ENCODE results near the gene SDSL. TPM values are rescaled to one million over a fixed set of nuclear protein-coding genes. Genes with fewer than 3 reads are reported as not detected.

The SDSL gene
- total and polyA plus RNA-seq, 2 of the 4 experiments (the other 2 are of a cell fraction) = 6.3 to 10.9 TPM

GRCh38 chr12:113436586-113436985, 14.4 kb downstream of the SDSL start:
- H2AFZ ChIP-seq (replicated peaks; ENCODE audit: low read length, poor library complexity) = no peak overlapping the region
- no peak overlapping the region for H4K5ac ChIP-seq (ENCODE audit: low read depth, low read length)
- no TSS peak for BruUV-seq (replicated peaks)
- no peak overlapping the region for H2BK5ac ChIP-seq (ENCODE audit: low read depth, low read length, poor library complexity, severe bottlenecking)
- no peak overlapping the region for H2BK15ac ChIP-seq (ENCODE audit: low read depth, low read length)
- no peak overlapping the region for H3K4me2 ChIP-seq (ENCODE audit: low read depth, low read length)
- POLR2A ChIA-PET (ENCODE audit: unreplicated experiment) = no interaction called here
- H4K20me1 ChIP-seq (ENCODE audit: insufficient read depth, low read length) = no peaks in the 10 kb centered on the region
- H2AK5ac ChIP-seq (ENCODE audit: low read depth, low read length) = no peak overlapping the region
- no peak overlapping the region for H3K4ac ChIP-seq (ENCODE audit: low read depth, low read length)
- H3K4me1 ChIP-seq (ENCODE audit: control insufficient read depth, insufficient read depth, low read length) = no peaks in the 10 kb centered on the region
- H3K36me3 ChIP-seq (ENCODE audit: control insufficient read depth, insufficient read depth, low read length) = no peaks in the 10 kb centered on the region
- in situ Hi-C loops (cut with MboI; ENCODE audit: low sequenced_read_pairs) (no loop called here), dilution Hi-C loops (cut with HindIII; ENCODE audit: low sequenced_read_pairs, unreplicated experiment) (no loop called here), intact Hi-C loops (cut with micrococcal nuclease) (no loop called here)
- H2BK120ac ChIP-seq (ENCODE audit: low read depth, low read length) = no peak overlapping the region
- CTCF ChIA-PET = no interaction called here
- TF ChIP-seq ELK1 (IDR thresholded peaks at IDR 0.05; ENCODE audit: borderline replicate concordance, low read depth, low read length) = no peak
- no peak for TF ChIP-seq FOS (IDR thresholded peaks at IDR 0.05; ENCODE audit: low read depth, low read length)
- no peak for TF ChIP-seq CTCF (conservative IDR thresholded peaks at IDR 0.05; ENCODE audit: low read depth, low read length)
- TF ChIP-seq MAFK (IDR thresholded peaks at IDR 0.05; ENCODE audit: low read depth, low read length) = no peak
- no peak for TF ChIP-seq CHD1 (IDR thresholded peaks at IDR 0.05; ENCODE audit: low read depth, low read length)
- TF ChIP-seq MXI1 (IDR thresholded peaks at IDR 0.05; ENCODE audit: borderline replicate concordance, low read depth, low read length) = no peak
- TF ChIP-seq RAD21 (IDR thresholded peaks at IDR 0.05; ENCODE audit: low read length) = no peak
- no peak for TF ChIP-seq USF2 (IDR thresholded peaks at IDR 0.05; ENCODE audit: low read depth, low read length)
- TF ChIP-seq RFX5 (IDR thresholded peaks at IDR 0.05; ENCODE audit: low read depth, low read length) = no peak
- no peak for TF ChIP-seq RCOR1 (IDR thresholded peaks at IDR 0.05; ENCODE audit: insufficient replicate concordance, low read length)
- no peak for TF ChIP-seq POLR2A (IDR thresholded peaks at IDR 0.05; ENCODE audit: low read depth, low read length)
- no peak for TF ChIP-seq NFE2L2 (IDR thresholded peaks at IDR 0.05; ENCODE audit: low read depth, low read length)
- no peak for TF ChIP-seq MAZ (IDR thresholded peaks at IDR 0.05; ENCODE audit: borderline replicate concordance, low read depth, low read length)
- no peak for TF ChIP-seq CEBPB (IDR thresholded peaks at IDR 0.05; ENCODE audit: low read depth, low read length)
- TF ChIP-seq BHLHE40 (IDR thresholded peaks at IDR 0.05; ENCODE audit: low read depth, low read length) = no peak
- H3K4me3 ChIP-seq (ENCODE audit: insufficient read depth, low read depth, low read length) = no peak overlapping the region
- WGBS, 2 experiments (ENCODE audit: extremely low coverage in 2 of 2, insufficient read length in 1 of 2) = 69% methylated on average over 3 of the region's 6 CpGs; no CpG with 5 or more reads in 1 of the 2 experiments
- no peak overlapping the region for H4K91ac ChIP-seq (ENCODE audit: insufficient read depth, low read depth, low read length)
- no peak for DNase-seq
- no peak overlapping the region for H3K18ac ChIP-seq (ENCODE audit: low read depth, low read length)
- H4K8ac ChIP-seq (ENCODE audit: low read depth in 2 of 2, low read length in 2 of 2) = no peak overlapping the region
- peaks cover 9% of the 10 kb centered on the region for H3K27me3 ChIP-seq (ENCODE audit: control insufficient read depth, insufficient read depth, low read length)
- H3K14ac ChIP-seq (replicated peaks; ENCODE audit: low read depth, low read length) = no peak overlapping the region
- H2BK20ac ChIP-seq (ENCODE audit: low read depth, low read length) = no peak overlapping the region
- ATAC-seq (ENCODE audit: low read depth) = no peak
- H3K27ac ChIP-seq (ENCODE audit: insufficient read depth, low read length) = no peak overlapping the region
- no peak overlapping the region for H3K9ac ChIP-seq (ENCODE audit: low read depth, low read length)
- no peak overlapping the region for H3K23ac ChIP-seq (ENCODE audit: low read depth, low read length)
- no peak overlapping the region for H2AK9ac ChIP-seq (replicated peaks; ENCODE audit: low read depth, low read length, poor library complexity)
- H3K56ac ChIP-seq (ENCODE audit: extremely low read depth, insufficient read depth, low read length) = no peak overlapping the region
- H3K9me1 ChIP-seq (ENCODE audit: insufficient read depth, low read length) = no peaks in the 10 kb centered on the region
- no peaks in the 10 kb centered on the region for H3K79me1 ChIP-seq (ENCODE audit: low read depth in 1 of 2, low read length in 2 of 2)
- H3K9me3 ChIP-seq (ENCODE audit: control insufficient read depth, insufficient read depth, low read length) = no peaks in the 10 kb centered on the region
